Sciatic nerve (tissue), 2 donors: Measurements from ENCODE around the gene SPRED2. TPM values are rescaled to one million over a fixed set of nuclear protein-coding genes. Genes with fewer than 3 reads are reported as not detected.

ENCODE experiments used
- ATAC-seq: fragments of 200-7000 bp; cut with Tn5 transposase; one replicate; pipeline ENCODE4 v1.9.1; 2020; ENCODE audit warnings: mild to moderate bottlenecking, moderate library complexity
- DNase-seq: peaks from one replicate; pipeline ENCODE4 v3.0.0-alpha.2; 2020; ENCODE audit warnings: low spot score
- intact Hi-C: fragments of 100-400 bp; cut with DNase I; formaldehyde crosslinking; loops from one replicate; pipeline ENCODE4 v1.14.2; 2022
- total RNA-seq: library from RNA; stranded (reverse); fragmentation: NEBNext Ultra II Directional; extraction: Animal tissue kit (Norgen Biotek cat#: 25700); gene quantifications from one replicate; pipeline ENCODE4 v1.2.1, GENCODE V29; 2021
- donor health status: DM: no; HTN: no; CAD: no.
- donor health status: DM: no; HTN: no; CAD: no.

Gene SPRED2
- total RNA-seq: 64.7 TPM

GRCh38 chr2:65432227-65433190 lies at the start of gene SPRED2:
SPRED2 (minus strand) TSS chr2:65432599; CDS start chr2:65431987, 612 bp downstream.
- intact Hi-C loops: loop anchor here (10.0 kb wide), 1 partner anchor 138 kb away; no protein-coding TSS in a partner anchor
- ATAC-seq (peak; percentile 84), DNase-seq (peak; percentile 97)

GRCh38 chr2:65481961-65482360 lies 49.6 kb upstream of the SPRED2 start:
- DNase-seq: no peak
- ATAC-seq: no peak
- intact Hi-C loops: loop anchor here (10.0 kb wide), 1 partner anchor 433 kb away; no protein-coding TSS in a partner anchor

GRCh38 chr2:65479524-65479923 lies 47.1 kb upstream of the SPRED2 start:
- ATAC-seq (no peak), DNase-seq (no peak)
- intact Hi-C loops: no loop called here

GRCh38 chr2:65478498-65479135 lies 46.2 kb upstream of the SPRED2 start:
- DNase-seq: no peak
- intact Hi-C loops: no loop called here
- no peak for ATAC-seq

- no peak for ATAC-seq
- DNase-seq: no peak
- intact Hi-C loops: no loop called here
These were observed 45.2 kb upstream of the SPRED2 start for GRCh38 chr2:65477590-65477989.

- DNase-seq: no peak
- intact Hi-C loops: no loop called here
- ATAC-seq: no peak
These were observed 44.4 kb upstream of the SPRED2 start for GRCh38 chr2:65476778-65477177.

GRCh38 chr2:65475000-65475399 lies 42.6 kb upstream of the SPRED2 start:
- intact Hi-C loops: no loop called here
- ATAC-seq (no peak), DNase-seq (no peak)

GRCh38 chr2:65473045-65473444 lies 40.6 kb upstream of the SPRED2 start:
- no peak for ATAC-seq
- intact Hi-C loops: no loop called here
- no peak for DNase-seq

GRCh38 chr2:65471409-65471808 lies 39.0 kb upstream of the SPRED2 start:
- ATAC-seq (no peak), DNase-seq (no peak)
- intact Hi-C loops: no loop called here

GRCh38 chr2:65466551-65466950 lies 34.2 kb upstream of the SPRED2 start:
- intact Hi-C loops: no loop called here
- DNase-seq: no peak
- no peak for ATAC-seq

GRCh38 chr2:65465857-65466256 lies 33.5 kb upstream of the SPRED2 start:
- DNase-seq (no peak), ATAC-seq (peak; percentile 36)
- intact Hi-C loops: no loop called here

- ATAC-seq (no peak), DNase-seq (no peak)
- intact Hi-C loops: no loop called here
These were observed 32.7 kb upstream of the SPRED2 start for GRCh38 chr2:65465124-65465523.

GRCh38 chr2:65464604-65465003 lies 32.2 kb upstream of the SPRED2 start:
- ATAC-seq: peak; percentile 80
- DNase-seq: no peak
- intact Hi-C loops: no loop called here

- intact Hi-C loops: no loop called here
- no peak for ATAC-seq
- no peak for DNase-seq
These were observed 26.6 kb upstream of the SPRED2 start for GRCh38 chr2:65458999-65459398.

- intact Hi-C loops: no loop called here
- no peak for ATAC-seq
These were observed 24.5 kb upstream of the SPRED2 start for GRCh38 chr2:65456886-65457285.

GRCh38 chr2:65456064-65456463 lies 23.7 kb upstream of the SPRED2 start:
- no peak for DNase-seq
- no peak for ATAC-seq
- intact Hi-C loops: no loop called here

More at GRCh38 chr2:65456886-65457285, 24.5 kb upstream of the SPRED2 start:
- no peak for DNase-seq

- intact Hi-C loops: no loop called here
- DNase-seq: no peak
- ATAC-seq: no peak
These were observed 21.5 kb upstream of the SPRED2 start for GRCh38 chr2:65453916-65454315.

- intact Hi-C loops: no loop called here
- ATAC-seq (no peak), DNase-seq (no peak)
These were observed 19.9 kb upstream of the SPRED2 start for GRCh38 chr2:65452150-65452895.

- no peak for ATAC-seq
- no peak for DNase-seq
- intact Hi-C loops: no loop called here
These were observed 18.4 kb upstream of the SPRED2 start for GRCh38 chr2:65450810-65451209.
